ENCODE data around the gene TBC1D2. TPM values are rescaled to one million over a fixed set of nuclear protein-coding genes. Genes with fewer than 3 reads are reported as not detected.

Gene TBC1D2
- total and polyA plus RNA-seq, 2 of the 13 experiments (the other 11 are each of a cell fraction or from before 2014, with no cell fraction given): 2.0 to 2.8 TPM

GRCh38 chr9:98227883-98228282, 27.6 kb downstream of the TBC1D2 start (continued):
- no peak for TF ChIP-seq ZBTB14 (CRISPR knock-in tag; IDR thresholded peaks at IDR 0.05)
- TF ChIP-seq EED (CRISPR knock-in tag; IDR thresholded peaks at IDR 0.05): no peak
- TF ChIP-seq POLR2AphosphoS5 (IDR thresholded peaks at IDR 0.05; ENCODE audit: low read depth, low read length): 0 out of 2 replicates have a peak, but pooled peaks have one; percentile 1
- no peak for TF ChIP-seq BCL6 (CRISPR knock-in tag; IDR thresholded peaks at IDR 0.05)
- no peak for TF ChIP-seq REPIN1 (CRISPR knock-in tag; IDR thresholded peaks at IDR 0.05; ENCODE audit: borderline replicate concordance, low read depth)
- TF ChIP-seq KDM2A (CRISPR knock-in tag; IDR thresholded peaks at IDR 0.05; ENCODE audit: borderline replicate concordance, low read depth): no peak
- no peak for TF ChIP-seq ZBTB8A (CRISPR knock-in tag; IDR thresholded peaks at IDR 0.05; ENCODE audit: borderline replicate concordance, low read depth)
- no peak for TF ChIP-seq RCOR2 (CRISPR knock-in tag; IDR thresholded peaks at IDR 0.05)
- no peak for TF ChIP-seq SOX13 (IDR thresholded peaks at IDR 0.05)
- TF ChIP-seq SOX13 (CRISPR knock-in tag; conservative IDR thresholded peaks at IDR 0.05 in 1 of 2, IDR thresholded peaks at IDR 0.05 in 1 of 2): peak in 1 of 2 experiments; percentile 41; a peak in 1 of 4 replicates
- TF ChIP-seq FOXK1 (CRISPR knock-in tag; IDR thresholded peaks at IDR 0.05; ENCODE audit: borderline replicate concordance, low read depth): no peak

GRCh38 chr9:98226957-98227356, 28.5 kb downstream of the TBC1D2 start:
- Histone ChIP-seq H3K4me3 (replicated peaks in 1 of 3; ENCODE audit: insufficient read depth in 1 of 3, low read depth in 2 of 3, low read length in 3 of 3) (no peak overlapping the region; a peak in 1 of 6 replicates), H3K4me2 (ENCODE audit: low read depth, low read length) (peak overlapping the region; percentile 63), H3K9me3 (ENCODE audit: low read length) (no peaks in the 10 kb centered on the region), H3K9ac (ENCODE audit: insufficient read depth, low read depth, low read length) (peak overlapping the region; percentile 17; the same call in 1 of the 2 replicates), H3K27ac (ENCODE audit: extremely low read length, insufficient read depth, low read length) (peak overlapping the region; percentile 92), H3K36me3 (replicated peaks in 1 of 2; ENCODE audit: control insufficient read depth in 1 of 2, insufficient read depth in 2 of 2, low read length in 2 of 2) (no peaks in the 10 kb centered on the region), H4K20me1 (ENCODE audit: insufficient read depth, low read length) (no peaks in the 10 kb centered on the region), H2AFZ (ENCODE audit: low read length) (no peak overlapping the region), H3K4me1 (ENCODE audit: insufficient read depth, low read length) (peaks cover 88% of the 10 kb centered on the region), H3K79me2 (ENCODE audit: insufficient read depth, low read length) (no peaks in the 10 kb centered on the region), H3K27me3 (ENCODE audit: control insufficient read depth in 1 of 2, insufficient read depth in 2 of 2, low read length in 2 of 2) (no peaks in the 10 kb centered on the region)
- ATAC-seq (no peak), FAIRE-seq (no peak), DNase-seq (ENCODE audit: low spot score) (no peak)
- in situ Hi-C loops (cut with HindIII; ENCODE audit: extremely low pct_ligation_motif_present, low pct_unique_long_range_greater_than_20kb): no loop called here
- POLR2A ChIA-PET: interaction anchor here (1.4 to 5.2 kb wide), 4 partner anchors 22 to 182 kb away, joined by 3 to 71 read pairs (median 13); partner anchors contain the start of genes TBC1D2 and TRIM14
- BruUV-seq (replicated peaks): no TSS peak
- intact Hi-C loops (cut with micrococcal nuclease; ENCODE audit: unreplicated experiment): no loop called here
- 69% methylated on average over 4 of the region's 4 CpGs for WGBS (ENCODE audit: low lambda C conversion rate)
- CTCF ChIA-PET (ENCODE audit: low intra/inter-chr PET ratio, low total read pairs): no interaction called here
- TF ChIP-seq TIGD3 (CRISPR knock-in tag; IDR thresholded peaks at IDR 0.05; ENCODE audit: borderline replicate concordance): no peak
- no peak for TF ChIP-seq KDM3A (CRISPR knock-in tag; IDR thresholded peaks at IDR 0.05; ENCODE audit: low read depth)

Measured in HepG2 (cell line).